ENCODE results near the gene FOXR1.
"Not testable (repeated sequence)": the region's sequence is repeated elsewhere in the genome, so short reads cannot be mapped to it uniquely, and the experiment has no call there.

Gene FOXR1

GRCh38 chr11:118948000-118948399 is 23.6 kb upstream of the FOXR1 start:
- DNase-seq = no peak

- no peak for DNase-seq
Measured at GRCh38 chr11:118953265-118953664, 18.3 kb upstream of the FOXR1 start.

- DNase-seq = not testable (repeated sequence)
Measured at GRCh38 chr11:118953976-118954375, 17.6 kb upstream of the FOXR1 start.

- DNase-seq = peak; percentile 6
Measured at GRCh38 chr11:118956094-118956846, 15.3 kb upstream of the FOXR1 start, which contains the start of gene UPK2. TSS of gene UPK2 (plus strand) at chr11:118956298. CDS start at chr11:118956351, 53 bp downstream.

DNA sequence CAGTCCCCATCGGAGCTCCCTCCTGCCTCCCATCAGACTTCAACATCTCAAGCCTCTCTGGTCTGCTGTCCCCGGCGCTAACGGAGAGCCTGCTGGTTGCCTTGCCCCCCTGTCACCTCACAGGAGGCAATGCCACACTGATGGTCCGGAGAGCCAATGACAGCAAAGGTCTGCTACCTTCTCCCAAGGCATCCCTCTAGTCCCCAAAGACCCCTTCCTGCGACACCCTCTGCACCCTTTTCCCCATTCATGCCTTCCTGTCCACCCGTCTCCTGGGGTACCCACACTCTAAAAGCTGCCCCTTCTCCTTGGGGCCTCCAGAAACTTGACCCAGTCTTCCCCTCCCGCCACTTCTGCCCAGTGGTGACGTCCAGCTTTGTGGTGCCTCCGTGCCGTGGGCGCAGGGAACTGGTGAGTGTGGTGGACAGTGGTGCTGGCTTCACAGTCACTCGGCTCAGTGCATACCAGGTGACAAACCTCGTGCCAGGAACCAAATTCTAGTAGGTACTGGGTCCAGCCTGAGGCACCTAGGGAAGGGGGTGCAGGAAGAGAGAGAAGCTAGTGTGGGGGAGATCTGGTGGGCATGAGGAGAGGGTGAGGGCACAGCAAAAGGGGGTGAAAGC is 14.6 kb upstream of the FOXR1 start:
- no peak for DNase-seq

GRCh38 chr11:118957549-118957948 is 14.0 kb upstream of the FOXR1 start:
- DNase-seq = no peak

- DNase-seq = no peak
Measured at GRCh38 chr11:118957968-118958367, 13.6 kb upstream of the FOXR1 start.

DNA sequence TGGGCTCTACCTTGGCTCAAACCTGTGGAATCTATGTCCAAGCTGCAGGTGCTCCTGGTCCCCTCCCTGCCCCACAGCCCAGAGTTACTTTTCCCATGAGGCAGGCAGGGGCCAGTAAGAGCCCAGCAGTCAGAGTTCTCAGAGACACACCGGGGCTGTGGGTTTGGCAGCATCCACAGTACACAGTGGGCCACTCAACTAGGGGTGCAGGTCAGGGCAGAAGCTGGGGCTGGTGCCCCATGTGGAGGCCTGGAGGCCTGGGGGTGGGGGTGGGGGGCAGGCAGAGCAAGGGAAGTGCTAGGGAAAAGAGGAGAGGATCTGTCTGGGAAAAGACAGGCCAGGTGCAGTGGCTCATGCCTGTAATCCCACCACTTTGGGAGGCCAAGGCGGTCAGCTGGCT is 13.0 kb upstream of the FOXR1 start:
- DNase-seq = no peak

DNA sequence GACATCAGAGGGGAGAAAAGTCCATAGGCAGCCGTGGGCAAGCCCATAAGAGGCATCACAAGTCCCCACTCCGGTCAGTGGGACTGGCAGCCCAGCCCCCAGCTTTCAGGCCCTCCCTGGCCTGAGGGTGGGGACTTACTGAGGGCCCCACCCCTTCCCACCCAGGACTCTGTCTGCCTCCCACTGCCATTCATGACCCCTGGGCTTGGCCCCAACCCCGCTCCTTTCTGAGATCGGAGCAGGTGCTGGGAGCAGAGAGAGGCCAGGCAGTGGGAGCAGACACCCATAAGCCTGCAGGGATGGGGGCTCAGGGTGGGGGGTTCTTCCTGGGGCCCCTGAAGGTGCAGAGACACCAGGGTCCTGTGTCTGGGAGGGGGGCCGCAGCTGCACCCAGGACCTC is 10.4 kb upstream of the FOXR1 start:
- DNase-seq = no peak

- DNase-seq = no peak
Measured at GRCh38 chr11:118961591-118961990, 10.0 kb upstream of the FOXR1 start.

GRCh38 chr11:118969508-118969907 is 2.1 kb upstream of the FOXR1 start:
- not testable (repeated sequence) for DNase-seq

- no peak for DNase-seq
Measured at GRCh38 chr11:118973985-118974384, 2.4 kb downstream of the FOXR1 start.

- DNase-seq = no peak
Measured at GRCh38 chr11:118975771-118976709, 4.5 kb downstream of the FOXR1 start.

DNA sequence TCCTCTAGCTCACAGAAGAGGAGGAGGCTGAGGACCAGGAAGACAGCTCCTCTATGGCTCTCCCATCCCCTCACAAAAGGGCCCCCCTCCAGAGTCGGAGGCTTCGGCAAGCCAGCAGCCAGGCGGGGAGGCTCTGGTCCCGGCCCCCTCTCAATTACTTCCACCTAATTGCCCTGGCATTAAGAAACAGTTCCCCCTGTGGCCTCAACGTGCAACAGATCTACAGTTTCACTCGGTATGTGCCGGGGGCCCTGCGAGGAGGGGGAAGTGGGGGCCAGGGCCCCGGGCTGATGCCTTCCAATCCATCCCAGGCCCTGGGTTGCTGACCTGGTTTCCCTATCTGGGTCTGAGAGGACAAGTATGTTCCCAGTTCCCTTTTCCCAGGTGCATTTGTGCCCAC is 7.9 kb downstream of the FOXR1 start:
- no peak for DNase-seq

GRCh38 chr11:118980191-118980881 is 8.8 kb downstream of the FOXR1 start:
- no peak for DNase-seq

- not testable (repeated sequence) for DNase-seq
Measured at GRCh38 chr11:118984337-118984736, 12.8 kb downstream of the FOXR1 start.

GRCh38 chr11:118984825-118985224 is 13.3 kb downstream of the FOXR1 start:
- DNase-seq = no peak

- no peak for DNase-seq
Measured at GRCh38 chr11:118988280-118988679, 16.7 kb downstream of the FOXR1 start.

DNA sequence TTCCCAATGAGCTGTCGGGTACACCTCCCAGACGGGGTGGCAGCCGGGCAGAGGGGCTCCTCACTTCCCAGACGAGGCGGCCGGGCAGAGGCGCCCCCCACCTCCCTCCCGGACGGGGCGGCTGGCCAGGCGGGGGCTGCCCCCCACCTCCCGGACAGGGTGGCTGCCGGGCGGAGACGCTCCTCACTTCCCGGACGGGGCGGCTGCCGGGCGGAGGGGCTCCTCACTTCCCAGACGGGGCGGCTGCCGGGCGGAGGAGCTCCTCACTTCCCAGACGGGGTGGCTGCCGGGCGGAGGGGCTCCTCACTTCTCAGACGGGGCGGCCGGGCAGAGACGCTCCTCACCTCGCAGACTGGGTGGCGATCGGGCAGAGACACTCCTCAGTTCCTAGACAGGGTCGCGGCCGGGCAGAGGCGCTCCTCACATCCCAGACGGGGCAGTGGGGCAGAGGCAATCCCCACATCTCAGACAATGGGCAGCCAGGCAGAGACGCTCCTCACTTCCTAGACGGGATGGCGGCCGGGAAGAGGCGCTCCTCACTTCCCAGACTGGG is 20.0 kb downstream of the FOXR1 start:
- not testable (repeated sequence) for DNase-seq

GRCh38 chr11:118996926-118997626 is 25.5 kb downstream of the FOXR1 start:
- DNase-seq = no peak

DNA sequence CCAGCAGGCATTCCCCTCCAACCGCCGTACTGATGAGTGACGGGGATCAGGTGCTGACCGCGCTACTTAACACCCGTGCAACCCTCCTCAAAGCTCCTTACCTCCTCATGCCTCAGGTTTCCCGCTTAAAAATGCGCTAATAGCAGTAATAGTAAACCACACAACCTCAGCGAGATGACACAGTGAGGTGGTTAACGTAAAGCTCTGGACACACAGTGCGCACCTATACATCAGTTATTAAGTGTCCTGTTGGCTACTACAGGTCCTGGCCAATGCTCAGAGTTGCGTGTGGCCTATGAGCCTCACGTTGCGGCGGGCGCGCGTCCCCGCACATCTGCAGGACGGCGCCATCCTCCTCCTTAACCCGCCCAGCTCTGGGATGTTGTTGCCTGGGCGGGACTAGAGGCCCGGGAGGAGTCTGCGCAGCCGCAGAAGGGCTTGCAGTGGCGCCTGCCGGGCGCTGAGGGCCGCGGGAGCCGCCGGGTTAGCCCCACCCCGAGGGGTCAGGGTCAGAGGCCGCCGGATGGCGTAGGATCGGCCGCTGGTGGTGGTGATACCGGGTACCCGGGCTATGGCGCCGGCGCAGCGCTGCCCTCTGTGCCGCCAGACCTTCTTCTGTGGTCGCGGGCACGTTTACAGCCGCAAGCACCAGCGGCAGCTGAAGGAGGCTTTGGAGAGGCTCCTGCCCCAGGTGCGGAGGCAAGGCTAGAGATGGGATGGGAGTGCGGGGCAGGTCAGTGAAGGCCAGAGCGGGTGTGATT is 26.2 kb downstream of the FOXR1 start, which contains the start of gene CENATAC:
CENATAC (plus strand) TSS at position 512 of the 761 bp plus-strand sequence; CDS start at position 572, 60 bp downstream.
- DNase-seq = peak; percentile 42
